Upper lobe of right lung (tissue), 1 donor: ENCODE results near the gene EXOC3L2. TPM values are rescaled to one million over a fixed set of nuclear protein-coding genes. Genes with fewer than 3 reads are reported as not detected.

ENCODE experiments used
- ATAC-seq: fragments of 200-7000 bp; cut with Tn5 transposase; one replicate; pipeline ENCODE4 v1.9.1; 2020; ENCODE audit warnings: mild to moderate bottlenecking, moderate library complexity
- DNase-seq: peaks from one replicate; pipeline ENCODE4 v3.0.0-alpha.2; 2020
- H3K27ac ChIP-seq: fragments of 200-600 bp; one replicate; pipeline ENCODE4 v1.8.0; 2022
- H3K27me3 ChIP-seq: fragments of 200-600 bp; one replicate; pipeline ENCODE4 v1.8.0; 2022; ENCODE audit warnings: mild to moderate bottlenecking
- H3K36me3 ChIP-seq: fragments of 200-600 bp; one replicate; pipeline ENCODE4 v1.8.0; 2022
- H3K4me1 ChIP-seq: fragments of 200-600 bp; one replicate; pipeline ENCODE4 v1.8.0; 2022
- H3K4me3 ChIP-seq: fragments of 200-600 bp; one replicate; pipeline ENCODE4 v1.8.0; 2022; ENCODE audit warnings: mild to moderate bottlenecking
- H3K9me3 ChIP-seq: fragments of 200-600 bp; one replicate; pipeline ENCODE4 v1.8.0; 2022
- intact Hi-C: fragments of 100-400 bp; cut with DNase I; formaldehyde crosslinking; loops from one replicate; pipeline ENCODE4 v1.11.0; 2022
- total RNA-seq: library from RNA; stranded (reverse); fragmentation: NEBNext Ultra II Directional; extraction: Animal tissue kit (Norgen Biotek cat#: 25700); gene quantifications from one replicate; pipeline ENCODE4 v1.2.1, GENCODE V29; 2021
- TF ChIP-seq, protein P1 (sequence below): fragments of 200-600 bp; IDR thresholded peaks from one replicate; pipeline ENCODE4 v1.8.0; 2022; ENCODE audit warnings: antibody characterized with exemption
- donor health status: DM: no; HTN: yes; CAD: no; lungs with severe emphysema.

The EXOC3L2 gene
- total RNA-seq, 1 donor from 2014 or later, result 11.9 TPM

DNA sequence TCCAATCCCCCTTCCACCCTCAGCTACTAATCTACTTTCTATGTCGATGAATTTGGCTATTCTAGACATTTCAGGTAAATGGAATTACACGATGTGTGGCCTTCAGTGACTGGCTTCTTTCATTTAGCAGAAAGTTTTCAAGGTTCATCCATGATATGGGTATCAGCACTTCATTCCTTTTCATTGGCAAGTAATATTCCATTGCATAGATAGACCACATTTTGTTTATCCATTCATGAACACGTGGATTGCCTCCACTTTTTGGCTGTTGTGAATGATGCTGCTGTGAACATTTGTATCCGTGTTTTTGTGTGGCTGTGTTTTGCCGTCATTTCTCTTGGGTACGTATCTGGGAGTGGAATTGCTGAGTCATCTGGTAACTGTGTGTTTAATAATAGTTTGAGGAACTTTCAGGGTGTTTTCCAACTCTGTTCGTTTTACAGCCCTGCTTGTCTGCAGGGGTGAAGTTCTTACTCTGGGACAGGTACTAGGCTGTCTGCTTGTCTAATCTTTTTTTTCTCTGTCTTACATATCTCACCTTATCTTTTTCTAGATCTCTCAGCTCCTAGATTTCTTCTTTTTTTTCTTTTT is 38.3 kb upstream of the EXOC3L2 start:
- Histone ChIP-seq H3K36me3 (peaks cover 38% of the 10 kb centered on the region), H3K27me3 (no peaks in the 10 kb centered on the region), H3K27ac (no peak overlapping the region), H3K9me3 (no peaks in the 10 kb centered on the region), H3K4me3 (no peak overlapping the region), H3K4me1 (no peaks in the 10 kb centered on the region)
- intact Hi-C loops, result no loop called here
- DNase-seq (no peak), ATAC-seq (no peak)
- TF ChIP-seq, protein P1, sequence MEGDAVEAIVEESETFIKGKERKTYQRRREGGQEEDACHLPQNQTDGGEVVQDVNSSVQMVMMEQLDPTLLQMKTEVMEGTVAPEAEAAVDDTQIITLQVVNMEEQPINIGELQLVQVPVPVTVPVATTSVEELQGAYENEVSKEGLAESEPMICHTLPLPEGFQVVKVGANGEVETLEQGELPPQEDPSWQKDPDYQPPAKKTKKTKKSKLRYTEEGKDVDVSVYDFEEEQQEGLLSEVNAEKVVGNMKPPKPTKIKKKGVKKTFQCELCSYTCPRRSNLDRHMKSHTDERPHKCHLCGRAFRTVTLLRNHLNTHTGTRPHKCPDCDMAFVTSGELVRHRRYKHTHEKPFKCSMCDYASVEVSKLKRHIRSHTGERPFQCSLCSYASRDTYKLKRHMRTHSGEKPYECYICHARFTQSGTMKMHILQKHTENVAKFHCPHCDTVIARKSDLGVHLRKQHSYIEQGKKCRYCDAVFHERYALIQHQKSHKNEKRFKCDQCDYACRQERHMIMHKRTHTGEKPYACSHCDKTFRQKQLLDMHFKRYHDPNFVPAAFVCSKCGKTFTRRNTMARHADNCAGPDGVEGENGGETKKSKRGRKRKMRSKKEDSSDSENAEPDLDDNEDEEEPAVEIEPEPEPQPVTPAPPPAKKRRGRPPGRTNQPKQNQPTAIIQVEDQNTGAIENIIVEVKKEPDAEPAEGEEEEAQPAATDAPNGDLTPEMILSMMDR, result no peak

DNA sequence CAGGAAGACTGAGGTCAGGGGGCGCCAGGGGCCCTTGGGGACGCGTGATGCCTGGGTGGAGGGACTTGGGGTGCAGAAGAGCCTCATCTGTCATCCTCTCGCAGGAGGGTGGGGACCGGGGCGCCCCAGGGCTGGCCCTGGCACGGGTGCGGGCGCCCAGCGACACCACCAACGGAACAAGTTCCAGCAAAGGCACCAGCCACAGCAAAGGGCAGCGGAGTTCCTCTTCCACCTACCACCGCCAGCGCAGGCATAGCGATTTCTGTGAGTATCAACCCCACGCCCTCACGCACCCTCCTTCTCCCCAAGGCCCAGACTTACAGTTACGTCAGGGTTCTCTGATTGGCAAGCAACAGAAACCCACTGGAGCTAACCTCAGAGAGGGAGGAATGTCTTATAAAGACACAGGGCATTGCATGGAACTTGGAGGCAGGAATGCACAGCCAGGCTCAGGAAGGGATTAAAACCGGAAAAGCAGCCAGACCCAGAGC is 35.3 kb upstream of the EXOC3L2 start:
- Histone ChIP-seq H3K27ac (no peak overlapping the region), H3K9me3 (no peaks in the 10 kb centered on the region), H3K4me3 (no peak overlapping the region), H3K4me1 (no peaks in the 10 kb centered on the region), H3K27me3 (no peaks in the 10 kb centered on the region), H3K36me3 (peaks cover 33% of the 10 kb centered on the region)
- intact Hi-C loops, result no loop called here
- DNase-seq, result no peak
- TF ChIP-seq, protein P1, result no peak
- peak; percentile 48 for ATAC-seq

DNA sequence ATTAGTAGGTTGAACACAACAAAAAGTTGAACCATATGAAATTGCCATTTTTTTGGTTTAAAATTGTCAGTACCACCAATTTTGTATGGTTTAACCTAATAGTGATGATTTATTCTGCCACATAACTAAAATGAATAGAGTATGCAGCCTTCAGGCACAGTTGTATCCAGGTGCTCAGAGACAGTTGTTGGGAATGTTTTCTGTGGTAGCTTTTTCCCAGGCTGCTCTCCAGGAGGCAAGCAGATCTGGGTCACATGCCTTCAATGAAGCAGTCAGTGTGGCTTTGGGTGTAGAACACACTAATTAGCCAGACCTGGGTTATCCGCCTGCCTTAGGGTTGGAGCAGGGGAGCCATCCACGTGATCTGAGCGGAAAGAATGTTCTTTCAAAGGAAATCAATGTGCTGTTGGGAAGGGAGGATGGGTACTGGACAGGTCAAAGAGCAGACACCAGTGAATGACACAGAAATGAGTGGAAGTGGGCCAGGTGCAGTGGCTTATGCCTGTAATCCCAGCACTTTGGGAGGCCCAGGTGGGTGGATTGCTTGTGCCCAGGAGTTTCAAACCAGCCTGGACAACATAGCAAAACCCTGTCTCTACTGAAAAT is 34.5 kb upstream of the EXOC3L2 start:
- ATAC-seq (no peak), DNase-seq (no peak)
- peaks cover 40% of the 10 kb centered on the region for H3K36me3 ChIP-seq
- no peaks in the 10 kb centered on the region for H3K4me1 ChIP-seq
- intact Hi-C loops, result no loop called here
- H3K4me3 ChIP-seq, result no peak overlapping the region
- no peaks in the 10 kb centered on the region for H3K27me3 ChIP-seq
- H3K27ac ChIP-seq, result no peak overlapping the region
- TF ChIP-seq, protein P1, result no peak
- H3K9me3 ChIP-seq, result no peaks in the 10 kb centered on the region

DNA sequence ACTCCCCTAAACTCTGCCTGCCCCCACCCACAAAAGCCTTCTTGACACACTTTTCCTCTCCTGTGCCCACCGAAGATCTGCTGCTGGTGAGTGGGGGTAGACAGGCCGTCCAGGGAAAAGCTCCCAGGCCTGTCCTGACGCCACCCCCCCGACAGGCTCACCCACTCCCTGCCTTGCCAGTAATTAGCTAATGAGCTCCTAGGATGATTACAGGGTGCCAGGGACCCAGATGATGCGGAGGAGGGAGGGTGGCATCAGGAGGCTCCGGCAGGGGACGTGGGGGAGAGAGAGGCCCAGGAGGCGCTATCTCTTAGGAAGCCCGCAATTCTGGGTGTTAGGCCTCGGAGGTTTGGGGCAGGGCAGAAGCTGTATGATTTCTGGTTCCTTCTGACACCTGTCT is 32.9 kb upstream of the EXOC3L2 start:
- Histone ChIP-seq H3K36me3 (peaks cover 50% of the 10 kb centered on the region), H3K4me3 (no peak overlapping the region), H3K4me1 (no peaks in the 10 kb centered on the region), H3K9me3 (no peaks in the 10 kb centered on the region), H3K27me3 (no peaks in the 10 kb centered on the region), H3K27ac (no peak overlapping the region)
- ATAC-seq, result no peak
- TF ChIP-seq, protein P1, result no peak
- DNase-seq, result no peak
- intact Hi-C loops, result no loop called here

DNA sequence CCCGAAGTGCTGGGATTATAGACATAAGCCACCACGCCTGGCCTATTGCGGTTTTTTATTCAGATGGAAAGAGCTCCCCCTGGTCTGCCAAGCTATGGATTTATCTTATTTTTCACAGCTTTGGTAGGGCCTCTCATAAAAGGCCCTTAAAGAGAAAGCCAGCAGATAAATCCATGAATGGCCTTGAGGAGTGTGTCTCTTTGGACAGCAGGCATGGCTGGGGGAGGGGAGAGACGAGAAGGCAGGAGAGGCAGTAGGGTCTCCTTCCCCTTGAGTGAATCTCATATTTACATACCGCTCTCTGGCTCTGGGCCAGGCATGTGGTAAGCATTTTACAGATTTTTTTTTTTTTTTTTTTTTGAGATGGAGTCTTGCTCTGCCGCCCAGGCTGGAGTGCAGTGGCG is 31.1 kb upstream of the EXOC3L2 start:
- TF ChIP-seq, protein P1, result no peak
- Histone ChIP-seq H3K36me3 (peaks cover 61% of the 10 kb centered on the region), H3K27me3 (no peaks in the 10 kb centered on the region), H3K4me3 (no peak overlapping the region), H3K9me3 (no peaks in the 10 kb centered on the region), H3K27ac (no peak overlapping the region), H3K4me1 (no peaks in the 10 kb centered on the region)
- DNase-seq, result no peak
- ATAC-seq, result no peak
- intact Hi-C loops, result no loop called here
